GM06990 (cell line): ENCODE data around the gene NPHP3.
A peak's percentile ranks its signal among the peaks of the same experiment; 100 is the strongest.

Experiments used
- DNase-seq: peaks from one replicate; pipeline ENCODE4 v3.0.0-alpha.2; 2011; ENCODE audit not compliant: insufficient read length; ENCODE audit errors: extremely low read depth
- H3K27me3 ChIP-seq: replicated peaks from 2 replicates; pipeline ENCODE4 v1.6.0; 2011; ENCODE audit warnings: low read length; ENCODE audit not compliant: control insufficient read depth, insufficient read depth
- H3K36me3 ChIP-seq: 2 replicates; pipeline ENCODE4 v1.5.1; 2011; ENCODE audit warnings: low read length; ENCODE audit not compliant: control insufficient read depth, insufficient read depth
- H3K4me3 ChIP-seq: replicated peaks from 2 replicates; pipeline ENCODE4 v1.5.1; 2011; ENCODE audit warnings: low read depth, mild to moderate bottlenecking, control low read depth, low read length
- TF ChIP-seq, protein P1 (sequence below): IDR thresholded peaks from 2 replicates; pipeline ENCODE4 v1.5.1; 2011; ENCODE audit warnings: low read length, control low read depth, mild to moderate bottlenecking, inconsistent platforms; ENCODE audit not compliant: insufficient read depth, poor library complexity, severe bottlenecking

NPHP3 gene

GRCh38 chr3:132679911-132680310 is 42.3 kb downstream of the NPHP3 start:
- no peak for DNase-seq
- Histone ChIP-seq H3K36me3 (no peaks in the 10 kb centered on the region), H3K27me3 (no peaks in the 10 kb centered on the region), H3K4me3 (no peak overlapping the region)
- TF ChIP-seq, protein P1, sequence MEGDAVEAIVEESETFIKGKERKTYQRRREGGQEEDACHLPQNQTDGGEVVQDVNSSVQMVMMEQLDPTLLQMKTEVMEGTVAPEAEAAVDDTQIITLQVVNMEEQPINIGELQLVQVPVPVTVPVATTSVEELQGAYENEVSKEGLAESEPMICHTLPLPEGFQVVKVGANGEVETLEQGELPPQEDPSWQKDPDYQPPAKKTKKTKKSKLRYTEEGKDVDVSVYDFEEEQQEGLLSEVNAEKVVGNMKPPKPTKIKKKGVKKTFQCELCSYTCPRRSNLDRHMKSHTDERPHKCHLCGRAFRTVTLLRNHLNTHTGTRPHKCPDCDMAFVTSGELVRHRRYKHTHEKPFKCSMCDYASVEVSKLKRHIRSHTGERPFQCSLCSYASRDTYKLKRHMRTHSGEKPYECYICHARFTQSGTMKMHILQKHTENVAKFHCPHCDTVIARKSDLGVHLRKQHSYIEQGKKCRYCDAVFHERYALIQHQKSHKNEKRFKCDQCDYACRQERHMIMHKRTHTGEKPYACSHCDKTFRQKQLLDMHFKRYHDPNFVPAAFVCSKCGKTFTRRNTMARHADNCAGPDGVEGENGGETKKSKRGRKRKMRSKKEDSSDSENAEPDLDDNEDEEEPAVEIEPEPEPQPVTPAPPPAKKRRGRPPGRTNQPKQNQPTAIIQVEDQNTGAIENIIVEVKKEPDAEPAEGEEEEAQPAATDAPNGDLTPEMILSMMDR, result no peak

- Histone ChIP-seq H3K27me3 (no peaks in the 10 kb centered on the region), H3K4me3 (no peak overlapping the region), H3K36me3 (peaks cover 2% of the 10 kb centered on the region; the same call in 1 of the 2 replicates)
- TF ChIP-seq, protein P1, result no peak
- no peak for DNase-seq
Measured at GRCh38 chr3:132675408-132675807, 46.8 kb downstream of the NPHP3 start.

DNA sequence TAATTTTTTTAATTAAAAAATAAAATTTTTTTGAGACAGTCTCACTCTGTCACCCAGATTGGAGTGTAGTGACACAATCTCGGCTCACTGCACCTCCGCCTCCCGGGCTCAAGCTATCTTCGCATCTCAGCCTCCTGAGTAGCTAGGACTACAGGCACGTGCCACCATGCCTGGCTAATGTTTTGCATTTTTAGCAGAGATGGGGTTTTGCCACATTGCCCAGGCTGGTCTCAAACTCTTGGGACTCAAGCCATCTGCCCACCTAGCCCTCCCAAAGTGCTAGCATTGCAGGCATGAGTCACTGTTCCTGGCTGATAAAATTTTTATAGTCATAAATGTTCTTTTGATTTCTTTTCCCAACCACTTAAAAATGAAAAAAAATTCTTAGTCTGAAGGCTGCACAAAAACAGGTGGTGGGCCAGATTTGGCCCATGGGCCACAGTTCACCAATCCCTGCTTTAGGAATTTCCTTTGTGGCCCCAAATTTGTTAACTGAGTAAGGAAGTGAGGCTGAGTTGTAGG is 52.9 kb downstream of the NPHP3 start:
- TF ChIP-seq, protein P1, result no peak
- H3K36me3 ChIP-seq, result peaks cover under 1% of the 10 kb centered on the region; the same call in 1 of the 2 replicates
- no peak overlapping the region for H3K4me3 ChIP-seq
- DNase-seq, result no peak
- H3K27me3 ChIP-seq, result no peaks in the 10 kb centered on the region

DNA sequence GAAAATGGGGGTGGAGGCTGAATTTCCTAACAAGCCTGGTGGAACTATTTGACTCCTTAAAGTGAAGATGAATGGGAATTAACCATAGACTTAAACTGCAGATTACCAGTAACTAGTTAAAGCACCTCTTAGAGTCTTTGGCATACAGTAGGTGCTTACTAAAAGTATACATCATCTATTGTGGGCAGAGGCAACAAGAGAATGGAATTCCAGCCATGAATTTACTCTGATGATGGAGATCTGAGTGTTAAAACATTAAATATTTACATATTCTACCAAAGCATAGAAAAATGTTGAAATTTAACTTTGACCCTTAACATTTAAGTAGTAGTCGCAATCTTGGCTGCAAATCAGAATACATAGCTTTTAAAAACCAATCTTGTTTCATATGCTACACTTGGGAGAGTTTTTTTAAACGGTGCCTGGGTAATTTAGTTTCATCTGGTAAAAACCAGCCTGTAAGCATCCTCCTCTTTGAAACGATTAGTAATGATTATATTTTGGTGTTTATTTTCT is 56.9 kb downstream of the NPHP3 start:
- no peaks in the 10 kb centered on the region for H3K27me3 ChIP-seq
- no peaks in the 10 kb centered on the region for H3K36me3 ChIP-seq
- no peak for DNase-seq
- TF ChIP-seq, protein P1, result no peak
- no peak overlapping the region for H3K4me3 ChIP-seq

DNA sequence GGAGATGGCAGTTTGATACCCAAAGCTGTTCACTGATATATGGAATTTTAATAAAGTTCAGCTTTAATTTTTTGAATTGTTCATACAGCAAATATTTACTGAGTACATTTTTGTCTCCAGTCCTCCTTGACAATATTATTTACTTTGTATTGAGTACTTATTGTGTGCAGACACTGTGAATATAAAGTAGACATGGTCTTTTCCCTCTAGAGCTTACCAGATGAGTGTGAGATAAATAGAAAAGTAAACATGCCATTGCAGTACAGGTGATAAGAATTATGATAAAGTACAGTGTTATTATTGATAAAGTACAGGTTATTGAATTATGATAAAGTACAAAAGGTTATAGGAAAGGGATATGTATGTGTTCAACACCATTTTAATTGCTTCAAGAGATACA is 60.0 kb downstream of the NPHP3 start:
- DNase-seq, result no peak
- Histone ChIP-seq H3K36me3 (no peaks in the 10 kb centered on the region), H3K27me3 (no peaks in the 10 kb centered on the region), H3K4me3 (peak overlapping the region; percentile 95; the same call in 1 of the 2 replicates)
- TF ChIP-seq, protein P1, result no peak

GRCh38 chr3:132661101-132661500 is 61.1 kb downstream of the NPHP3 start:
- H3K36me3 ChIP-seq, result no peaks in the 10 kb centered on the region
- DNase-seq, result no peak
- TF ChIP-seq, protein P1, result no peak
- H3K4me3 ChIP-seq, result peak overlapping the region; percentile 95
- no peaks in the 10 kb centered on the region for H3K27me3 ChIP-seq
